OCI-LY1 (cell line): Measurements from ENCODE around the gene HEXD.

Source experiments
- H2AFZ ChIP-seq: fragments of 200-600 bp; sonication (generic), shearing (Covaris generic); 2 replicates; pipeline ENCODE4 v1.6.0; 2014; ENCODE audit warnings: antibody characterized with exemption, mild to moderate bottlenecking, low read length
- H3F3A ChIP-seq: fragments of 200-600 bp; sonication (generic), shearing (Covaris generic); 2 replicates; pipeline ENCODE4 v1.6.0; 2014; ENCODE audit warnings: mild to moderate bottlenecking, antibody characterized with exemption, low read length, moderate library complexity; ENCODE audit not compliant: insufficient read depth
- H3K27ac ChIP-seq: fragments of 200-600 bp; sonication (generic); 2 replicates; pipeline ENCODE4 v1.5.1; 2014; ENCODE audit warnings: low read length, mixed run types, mild to moderate bottlenecking, low read depth; ENCODE audit not compliant: poor library complexity, severe bottlenecking
- H3K27me3 ChIP-seq: fragments of 200-600 bp; sonication (generic); 2 replicates; pipeline ENCODE4 v1.6.0; 2014; ENCODE audit warnings: antibody characterized with exemption, mild to moderate bottlenecking, low read length, moderate library complexity; ENCODE audit not compliant: insufficient read depth
- H3K36me3 ChIP-seq: fragments of 200-600 bp; sonication (generic); 2 replicates; pipeline ENCODE4 v1.6.1; 2014; ENCODE audit warnings: mild to moderate bottlenecking, antibody characterized with exemption, low read length, moderate library complexity, mixed read lengths; ENCODE audit not compliant: insufficient read depth
- H3K4me1 ChIP-seq: fragments of 200-600 bp; sonication (generic); 2 replicates; pipeline ENCODE4 v1.5.1; 2014; ENCODE audit warnings: mild to moderate bottlenecking, low read length, moderate library complexity; ENCODE audit not compliant: insufficient read depth, severe bottlenecking
- H3K4me2 ChIP-seq: fragments of 200-600 bp; sonication (generic), shearing (Covaris generic); 2 replicates; pipeline ENCODE4 v1.6.1; 2014; ENCODE audit warnings: low read length
- H3K4me3 ChIP-seq: fragments of 200-600 bp; sonication (generic); 2 replicates; pipeline ENCODE4 v1.5.1; 2014; ENCODE audit warnings: low read length, low read depth, mild to moderate bottlenecking, mixed read lengths; ENCODE audit not compliant: poor library complexity, severe bottlenecking
- H3K79me2 ChIP-seq: fragments of 200-600 bp; shearing (Covaris generic); 2 replicates; pipeline ENCODE4 v1.6.1; 2016; ENCODE audit warnings: mixed run types, low read length, mixed read lengths; ENCODE audit not compliant: insufficient read depth
- H3K9ac ChIP-seq: fragments of 200-600 bp; sonication (generic), shearing (Covaris generic); 2 replicates; pipeline ENCODE4 v1.6.1; 2014; ENCODE audit warnings: mild to moderate bottlenecking, low read length, mixed read lengths
- H3K9me2 ChIP-seq: fragments of 200-600 bp; sonication (generic), shearing (Covaris generic); 2 replicates; pipeline ENCODE4 v1.6.1; 2014; ENCODE audit warnings: low read depth, mild to moderate bottlenecking, low read length, mixed read lengths
- H3K9me3 ChIP-seq: fragments of 200-600 bp; shearing (Covaris generic); 2 replicates; pipeline ENCODE4 v1.6.1; 2014; ENCODE audit warnings: low read length, mixed read lengths
- H4K20me1 ChIP-seq: fragments of 200-600 bp; sonication (generic), shearing (Covaris generic); 2 replicates; pipeline ENCODE4 v1.6.0; 2016; ENCODE audit warnings: mild to moderate bottlenecking, low read length; ENCODE audit not compliant: insufficient read depth
- EZH2 ChIP-seq: fragments of 200-600 bp; sonication (generic), shearing (Covaris generic); IDR thresholded peaks from 2 replicates; pipeline ENCODE4 v1.8.0; 2017; ENCODE audit warnings: borderline replicate concordance, mixed run types, mild to moderate bottlenecking, antibody characterized with exemption, low read length, moderate library complexity, mixed read lengths
- TF ChIP-seq, protein P1 (sequence below): fragments of 200-600 bp; sonication (generic), shearing (Covaris generic); IDR thresholded peaks from 2 replicates; pipeline ENCODE4 v1.5.1; 2017; ENCODE audit warnings: mild to moderate bottlenecking, antibody characterized with exemption, low read length, moderate library complexity, mixed read lengths

The HEXD gene

DNA sequence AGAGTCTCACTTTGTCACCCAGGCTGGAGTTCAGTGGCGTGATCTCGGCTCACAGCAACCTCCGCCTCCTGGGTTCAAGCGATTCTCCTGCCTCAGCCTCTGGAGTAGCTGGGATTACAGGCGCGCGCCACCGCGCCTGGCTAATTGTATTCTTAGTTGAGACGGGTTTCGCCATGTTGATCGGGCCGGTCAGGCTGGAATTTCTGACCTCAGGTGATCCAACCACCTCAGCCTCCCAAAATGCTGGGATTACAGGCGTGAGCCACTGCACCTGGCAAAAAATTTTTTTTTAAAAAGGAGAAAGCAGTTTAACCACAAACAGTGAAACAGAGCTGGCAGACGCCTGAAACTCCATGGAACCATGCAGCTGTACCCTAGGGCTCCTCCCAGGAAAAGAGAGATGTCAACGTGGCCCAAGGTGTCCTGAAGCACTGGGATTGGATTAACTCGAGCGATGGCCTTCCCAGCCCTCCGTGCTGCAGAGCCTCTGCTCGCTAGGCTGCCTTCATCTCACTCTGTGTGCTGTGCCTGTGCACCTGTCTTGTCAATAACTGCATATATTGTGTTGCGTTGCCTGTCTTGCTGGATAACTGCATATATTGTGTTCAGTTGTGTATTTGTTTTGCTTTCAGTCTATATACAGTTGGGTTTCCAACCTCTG is 71.8 kb downstream of the HEXD start:
- Histone ChIP-seq H4K20me1 (no peaks in the 10 kb centered on the region), H3K9me2 (no peaks in the 10 kb centered on the region), H3K9ac (peak overlapping the region; percentile 38; the same call in 1 of the 2 replicates), H2AFZ (no peak overlapping the region), H3K36me3 (peaks cover 35% of the 10 kb centered on the region; the same call in 1 of the 2 replicates), H3K4me1 (peaks cover 41% of the 10 kb centered on the region), H3K27me3 (no peaks in the 10 kb centered on the region), H3K79me2 (no peaks in the 10 kb centered on the region), H3K4me3 (no peak overlapping the region), H3K4me2 (peak overlapping the region; percentile 54), H3F3A (no peaks in the 10 kb centered on the region), H3K27ac (peak overlapping the region; percentile 92), H3K9me3 (no peaks in the 10 kb centered on the region)
- TF ChIP-seq, protein P1, sequence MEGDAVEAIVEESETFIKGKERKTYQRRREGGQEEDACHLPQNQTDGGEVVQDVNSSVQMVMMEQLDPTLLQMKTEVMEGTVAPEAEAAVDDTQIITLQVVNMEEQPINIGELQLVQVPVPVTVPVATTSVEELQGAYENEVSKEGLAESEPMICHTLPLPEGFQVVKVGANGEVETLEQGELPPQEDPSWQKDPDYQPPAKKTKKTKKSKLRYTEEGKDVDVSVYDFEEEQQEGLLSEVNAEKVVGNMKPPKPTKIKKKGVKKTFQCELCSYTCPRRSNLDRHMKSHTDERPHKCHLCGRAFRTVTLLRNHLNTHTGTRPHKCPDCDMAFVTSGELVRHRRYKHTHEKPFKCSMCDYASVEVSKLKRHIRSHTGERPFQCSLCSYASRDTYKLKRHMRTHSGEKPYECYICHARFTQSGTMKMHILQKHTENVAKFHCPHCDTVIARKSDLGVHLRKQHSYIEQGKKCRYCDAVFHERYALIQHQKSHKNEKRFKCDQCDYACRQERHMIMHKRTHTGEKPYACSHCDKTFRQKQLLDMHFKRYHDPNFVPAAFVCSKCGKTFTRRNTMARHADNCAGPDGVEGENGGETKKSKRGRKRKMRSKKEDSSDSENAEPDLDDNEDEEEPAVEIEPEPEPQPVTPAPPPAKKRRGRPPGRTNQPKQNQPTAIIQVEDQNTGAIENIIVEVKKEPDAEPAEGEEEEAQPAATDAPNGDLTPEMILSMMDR: no peak
- no peak for TF ChIP-seq EZH2

DNA sequence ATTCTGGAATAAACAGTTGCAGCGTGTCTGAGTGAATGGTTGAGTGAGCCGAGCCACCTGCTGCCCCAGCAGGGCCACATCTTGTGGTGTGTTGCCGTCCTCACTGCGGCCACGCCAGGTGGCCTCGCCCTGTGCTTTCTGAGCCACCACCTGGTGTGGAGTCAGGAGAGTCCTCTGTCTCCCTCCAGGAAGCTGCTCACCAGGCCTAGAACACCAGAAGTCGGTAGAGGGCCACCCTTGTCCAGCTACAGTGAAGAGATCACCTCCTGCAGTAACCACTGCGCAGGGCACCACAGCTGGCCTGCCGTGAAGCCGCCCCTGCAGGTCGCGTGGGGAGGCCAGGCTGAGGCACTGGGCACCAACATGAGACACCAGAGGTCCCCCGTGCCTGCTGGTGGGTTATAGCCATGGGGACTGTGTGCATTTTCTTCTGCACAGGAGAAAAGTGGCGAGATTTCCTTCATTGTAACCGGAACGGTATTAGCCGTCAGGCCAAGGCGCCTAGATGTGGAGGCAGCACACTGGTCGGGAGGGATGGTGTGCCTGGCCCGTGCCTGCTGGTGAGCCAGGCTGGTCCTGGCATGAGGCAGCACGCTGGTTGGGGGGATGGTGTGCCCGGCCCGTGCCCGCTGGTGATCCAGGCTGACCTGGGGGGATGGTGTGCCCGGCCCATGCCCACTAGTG is 72.5 kb downstream of the HEXD start:
- Histone ChIP-seq H3K4me2 (peak overlapping the region; percentile 54), H4K20me1 (no peaks in the 10 kb centered on the region), H3K4me3 (no peak overlapping the region), H3K36me3 (peaks cover 29% of the 10 kb centered on the region; the same call in 1 of the 2 replicates), H2AFZ (no peak overlapping the region), H3K4me1 (peaks cover 48% of the 10 kb centered on the region), H3K9me3 (no peaks in the 10 kb centered on the region), H3F3A (no peaks in the 10 kb centered on the region), H3K27ac (peak overlapping the region; percentile 92), H3K9me2 (no peaks in the 10 kb centered on the region), H3K79me2 (no peaks in the 10 kb centered on the region), H3K27me3 (no peaks in the 10 kb centered on the region), H3K9ac (no peak overlapping the region; the same call in 1 of the 2 replicates)
- TF ChIP-seq, protein P1: peak; percentile 25; the same call in 1 of the 2 replicates
- no peak for TF ChIP-seq EZH2

DNA sequence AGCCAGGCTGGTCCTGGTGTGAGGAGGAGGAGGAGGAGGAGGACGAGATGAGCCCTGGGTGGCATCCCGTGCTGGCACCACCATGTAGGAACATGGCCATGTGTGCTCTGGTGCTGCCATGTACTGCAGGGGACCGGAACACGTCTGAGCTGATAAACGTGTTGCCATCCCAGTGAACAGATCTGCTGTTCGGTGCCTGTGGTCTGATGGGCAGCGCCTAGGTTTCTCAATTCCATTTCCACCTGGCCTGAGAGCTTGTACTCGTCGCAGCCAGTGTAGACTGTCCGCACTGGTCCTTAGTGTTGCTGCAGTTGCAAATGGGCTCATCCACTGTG is 73.0 kb downstream of the HEXD start:
- Histone ChIP-seq H3F3A (0 out of 2 replicates have a peak, but pooled peaks cover 2% of the 10 kb centered on the region), H2AFZ (no peak overlapping the region), H3K9ac (no peak overlapping the region; the same call in 1 of the 2 replicates), H3K4me1 (peaks cover 53% of the 10 kb centered on the region), H3K4me3 (no peak overlapping the region), H3K27me3 (no peaks in the 10 kb centered on the region), H4K20me1 (no peaks in the 10 kb centered on the region), H3K9me2 (no peaks in the 10 kb centered on the region), H3K4me2 (no peak overlapping the region), H3K79me2 (no peaks in the 10 kb centered on the region), H3K9me3 (no peaks in the 10 kb centered on the region), H3K27ac (peak overlapping the region; percentile 92), H3K36me3 (peaks cover 24% of the 10 kb centered on the region; the same call in 1 of the 2 replicates)
- no peak for TF ChIP-seq EZH2
- TF ChIP-seq, protein P1: no peak
